Keratinocyte (primary cell): ENCODE data around the gene LAPTM5. TPM values are rescaled to one million over a fixed set of nuclear protein-coding genes. Genes with fewer than 3 reads are reported as not detected.

Experiments
- DNase-seq: peaks from one replicate; pipeline ENCODE4 v3.0.0-alpha.2; 2011; ENCODE audit warnings: low read depth, missing footprints, low spot score
- FAIRE-seq: peaks from 2 replicates; lab custom pipeline; 2011; peaks lifted over from hg19 to GRCh38; lab: Jason Lieb, UNC
- H2AFZ ChIP-seq: 2 replicates; pipeline ENCODE4 v1.6.0; 2012; ENCODE audit warnings: low read length, control low read depth, inconsistent platforms; ENCODE audit not compliant: control insufficient read depth
- H3K27ac ChIP-seq: 2 replicates; pipeline ENCODE4 v1.5.1; 2011; ENCODE audit warnings: low read length; ENCODE audit not compliant: control insufficient read depth, insufficient read depth
- H3K27me3 ChIP-seq: 3 replicates; pipeline ENCODE4 v1.6.0; 2011; ENCODE audit warnings: low read length; ENCODE audit not compliant: control insufficient read depth, insufficient read depth; ENCODE audit errors: extremely low read depth
- H3K36me3 ChIP-seq, 2 experiments: 2 replicates in 1 of 2; 3 replicates in 1 of 2; pipeline ENCODE4 v1.5.1; 2011; ENCODE audit warnings: low read length in 2 of 2, mild to moderate bottlenecking in 1 of 2; ENCODE audit not compliant: control insufficient read depth in 2 of 2, insufficient read depth in 2 of 2; ENCODE audit errors: extremely low read depth in 1 of 2
- H3K4me1 ChIP-seq: 3 replicates; pipeline ENCODE4 v1.5.1; 2011; ENCODE audit warnings: low read length; ENCODE audit not compliant: control insufficient read depth, insufficient read depth; ENCODE audit errors: extremely low read depth
- H3K4me2 ChIP-seq: 3 replicates; pipeline ENCODE4 v1.6.0; 2011; ENCODE audit warnings: low read depth, low read length; ENCODE audit not compliant: control insufficient read depth, insufficient read depth; ENCODE audit errors: extremely low read depth
- H3K4me3 ChIP-seq, 3 experiments: fragments of 200-600 bp in 1 of 3; sonication (generic) in 1 of 3; 2 replicates in 2 of 3; 3 replicates in 1 of 3; pipeline ENCODE4 v1.5.1; 2011 to 2016; ENCODE audit warnings: low read length in 3 of 3, mild to moderate bottlenecking in 3 of 3, control low read depth in 2 of 3, inconsistent platforms in 1 of 3, low read depth in 1 of 3, mixed read lengths in 1 of 3, mixed run types in 1 of 3, moderate library complexity in 1 of 3; ENCODE audit not compliant: control insufficient read depth in 2 of 3, insufficient read depth in 2 of 3; ENCODE audit errors: extremely low read depth in 1 of 3
- H3K79me2 ChIP-seq: 2 replicates; pipeline ENCODE4 v1.6.0; 2012; ENCODE audit warnings: low read length; ENCODE audit not compliant: control insufficient read depth, insufficient read depth
- H3K9ac ChIP-seq: 3 replicates; pipeline ENCODE4 v1.6.0; 2011; ENCODE audit warnings: low read length; ENCODE audit not compliant: control insufficient read depth, insufficient read depth; ENCODE audit errors: extremely low read depth
- H3K9me1 ChIP-seq: 3 replicates; pipeline ENCODE4 v1.6.0; 2011; ENCODE audit warnings: low read length; ENCODE audit not compliant: control insufficient read depth, insufficient read depth; ENCODE audit errors: extremely low read depth
- H3K9me3 ChIP-seq: 2 replicates; pipeline ENCODE4 v1.5.1; 2012; ENCODE audit warnings: low read depth, low read length; ENCODE audit not compliant: control insufficient read depth
- H4K20me1 ChIP-seq: 3 replicates; pipeline ENCODE4 v1.6.0; 2011; ENCODE audit warnings: low read length; ENCODE audit not compliant: control insufficient read depth, insufficient read depth; ENCODE audit errors: extremely low read depth
- CTCF ChIP-seq, 3 experiments: IDR thresholded peaks in 1 of 3; conservative IDR thresholded peaks in 1 of 3; optimal IDR thresholded peaks in 1 of 3; 2 replicates in 2 of 3; 3 replicates in 1 of 3; pipeline versions ENCODE3 to v1.5.1; 2011; ENCODE audit warnings: low read length in 3 of 3, mild to moderate bottlenecking in 3 of 3, moderate library complexity in 2 of 3, control low read depth in 1 of 3, inconsistent platforms in 1 of 3; ENCODE audit not compliant: insufficient read depth in 2 of 3; ENCODE audit errors: extremely low read depth in 1 of 3
- EZH2 ChIP-seq: IDR thresholded peaks from one replicate; pipeline ENCODE4 v1.6.1; 2012; ENCODE audit warnings: inconsistent platforms, mild to moderate bottlenecking, low read length, moderate library complexity
- dilution Hi-C: fragments of 300-500 bp; cut with MboI; formaldehyde crosslinking; loops from one replicate; pipeline ENCODE4 v1.7.0; 2020; ENCODE audit warnings: low sequenced_read_pairs; ENCODE audit not compliant: extremely low pct_ligation_motif_present
- polyA plus RNA-seq, 5 experiments: library from polyadenylated mRNA; depleted of rRNA in 3 of 5; stranded (reverse) in 3 of 5; stranded (forward) in 1 of 5; unstranded in 1 of 5; fragments of >200 nt; gene quantifications; 1 replicate in 1 of 5; 2 replicates in 3 of 5; 3 replicates in 1 of 5; pipeline versions ENCODE4 v1.2.1 to v1.2.3, GENCODE V29; 2011 to 2012; ENCODE audit warnings: missing spikeins in 2 of 5, low read depth in 1 of 5, low replicate concordance in 1 of 5

Gene LAPTM5
- polyA plus RNA-seq, 1 donor (not counting 4 experiments of a cell fraction or from before 2014, with no cell fraction given), result 0.18 TPM

GRCh38 chr1:30753660-30754123 is 3.9 kb downstream of the LAPTM5 start:
- Histone ChIP-seq H3K4me3 (no peak overlapping the region), H3K27ac (no peak overlapping the region), H3K9me3 (no peaks in the 10 kb centered on the region), H3K36me3 (no peaks in the 10 kb centered on the region), H2AFZ (no peak overlapping the region), H3K4me2 (no peak overlapping the region), H3K9me1 (no peaks in the 10 kb centered on the region), H4K20me1 (no peaks in the 10 kb centered on the region), H3K4me1 (peaks cover 21% of the 10 kb centered on the region), H3K79me2 (no peaks in the 10 kb centered on the region), H3K27me3 (peaks cover 2% of the 10 kb centered on the region), H3K9ac (no peak overlapping the region)
- DNase-seq (no peak), FAIRE-seq (no peak)
- TF ChIP-seq CTCF (optimal IDR thresholded peaks at IDR 0.05 in 1 of 3, IDR thresholded peaks at IDR 0.05 in 1 of 3, conservative IDR thresholded peaks at IDR 0.05 in 1 of 3; ENCODE audit: extremely low read depth in 1 of 3, insufficient read depth in 2 of 3, low read length in 3 of 3) (no peak), EZH2 (no peak)
- dilution Hi-C loops, result no loop called here

- peaks cover 26% of the 10 kb centered on the region for H3K4me1 ChIP-seq
- no peak overlapping the region for H3K4me3 ChIP-seq
- no peak overlapping the region for H2AFZ ChIP-seq
- H3K27me3 ChIP-seq, result peaks cover 2% of the 10 kb centered on the region
- FAIRE-seq, result no peak
- H3K79me2 ChIP-seq, result no peaks in the 10 kb centered on the region
- H3K9me3 ChIP-seq, result no peaks in the 10 kb centered on the region
- H3K4me2 ChIP-seq, result no peak overlapping the region
- no peaks in the 10 kb centered on the region for H4K20me1 ChIP-seq
- dilution Hi-C loops, result no loop called here
- H3K36me3 ChIP-seq, result no peaks in the 10 kb centered on the region
- TF ChIP-seq CTCF (optimal IDR thresholded peaks at IDR 0.05 in 1 of 3, IDR thresholded peaks at IDR 0.05 in 1 of 3, conservative IDR thresholded peaks at IDR 0.05 in 1 of 3; ENCODE audit: extremely low read depth in 1 of 3, insufficient read depth in 2 of 3, low read length in 3 of 3) (no peak), EZH2 (no peak)
- H3K9ac ChIP-seq, result no peak overlapping the region
- no peaks in the 10 kb centered on the region for H3K9me1 ChIP-seq
- H3K27ac ChIP-seq, result no peak overlapping the region
- DNase-seq, result no peak
Observed at GRCh38 chr1:30753118-30753517, 4.5 kb downstream of the LAPTM5 start.
